H1 (cell line): ENCODE measurements around the gene MAGI2. TPM values are rescaled to one million over a fixed set of nuclear protein-coding genes. Genes with fewer than 3 reads are reported as not detected.

ENCODE experiments used
- CTCF ChIA-PET: fragments of 300-600 bp; sonication (Branson Sonifier 250); formaldehyde crosslinking; loops from one replicate; lab custom pipeline; 2021; ENCODE audit not compliant: partially characterized antibody; lab: Charles Lee
- POLR2A ChIA-PET: fragments of 300-600 bp; sonication (Branson Sonifier 250); formaldehyde crosslinking; loops from one replicate; lab custom pipeline; 2021; ENCODE audit warnings: inconsistent platforms; ENCODE audit not compliant: partially characterized antibody; lab: Charles Lee
- DNase-seq, 2 experiments: peaks; one replicate each; pipeline versions ENCODE4 v3.0.0 to v3.0.0-alpha.2; 2010 to 2022; ENCODE audit warnings: low spot score in 2 of 2, low read depth in 1 of 2, mixed read lengths in 1 of 2
- FAIRE-seq: peaks from 2 replicates; lab custom pipeline; 2011; peaks lifted over from hg19 to GRCh38; lab: Jason Lieb, UNC
- H2AFZ ChIP-seq: 2 replicates; pipeline ENCODE4 v1.8.1; 2012; ENCODE audit warnings: low read length, inconsistent platforms
- H2AK5ac ChIP-seq: 2 replicates; pipeline ENCODE4 v1.6.1; 2013; ENCODE audit warnings: low read depth, low read length
- H2BK120ac ChIP-seq: replicated peaks from 2 replicates; pipeline ENCODE3; 2013; ENCODE audit warnings: low read depth, low read length, inconsistent platforms
- H2BK12ac ChIP-seq: 2 replicates; pipeline ENCODE4 v1.6.1; 2013; ENCODE audit warnings: low read depth, low read length
- H2BK15ac ChIP-seq: 2 replicates; pipeline ENCODE4 v1.6.1; 2013; ENCODE audit warnings: low read length
- H2BK20ac ChIP-seq: 2 replicates; pipeline ENCODE4 v1.6.1; 2013; ENCODE audit warnings: low read length
- H2BK5ac ChIP-seq: 2 replicates; pipeline ENCODE4 v1.6.1; 2013; ENCODE audit warnings: low read depth, low read length
- H3K14ac ChIP-seq: 2 replicates; pipeline ENCODE4 v1.6.1; 2013; ENCODE audit warnings: inconsistent platforms; ENCODE audit not compliant: insufficient read length
- H3K18ac ChIP-seq: 2 replicates; pipeline ENCODE4 v1.6.1; 2013; ENCODE audit warnings: low read length; ENCODE audit errors: extremely low read depth
- H3K23ac ChIP-seq: 2 replicates; pipeline ENCODE4 v1.6.1; 2013; ENCODE audit warnings: inconsistent platforms; ENCODE audit not compliant: insufficient read length
- H3K23me2 ChIP-seq: 2 replicates; pipeline ENCODE4 v1.6.1; 2013; ENCODE audit warnings: low read depth, low read length
- H3K27ac ChIP-seq: 2 replicates; pipeline ENCODE4 v1.6.1; 2011; ENCODE audit warnings: low read depth, low read length, inconsistent platforms
- H3K27me3 ChIP-seq, 4 experiments: replicated peaks in 1 of 4; 1 replicate in 1 of 4; 2 replicates in 3 of 4; pipeline versions ENCODE4 v1.6.1 to v1.8.1; 2011 to 2013; ENCODE audit warnings: low read length in 3 of 4, mild to moderate bottlenecking in 3 of 4, inconsistent platforms in 2 of 4, mixed read lengths in 2 of 4, moderate library complexity in 1 of 4; ENCODE audit not compliant: control insufficient read depth in 3 of 4, insufficient read depth in 3 of 4; ENCODE audit errors: extremely low read depth in 1 of 4
- H3K36me3 ChIP-seq, 4 experiments: 2 replicates each; pipeline versions ENCODE4 v1.6.1 to v1.8.1; 2011 to 2013; ENCODE audit warnings: mild to moderate bottlenecking in 4 of 4, low read length in 3 of 4, moderate library complexity in 2 of 4, control low read depth in 1 of 4, inconsistent platforms in 1 of 4; ENCODE audit not compliant: insufficient read depth in 4 of 4, control insufficient read depth in 2 of 4
- H3K4ac ChIP-seq: replicated peaks from 2 replicates; pipeline ENCODE3; 2013; ENCODE audit warnings: low read length, low read depth, mixed read lengths, inconsistent platforms; ENCODE audit not compliant: insufficient read length
- H3K4me1 ChIP-seq, 4 experiments: replicated peaks in 1 of 4; 1 replicate in 1 of 4; 2 replicates in 3 of 4; pipeline versions ENCODE4 v1.6.1 to v1.8.1; 2011 to 2013; ENCODE audit warnings: low read length in 3 of 4, inconsistent platforms in 2 of 4, mixed read lengths in 1 of 4; ENCODE audit not compliant: insufficient read depth in 4 of 4, control insufficient read depth in 3 of 4
- H3K4me2 ChIP-seq, 2 experiments: 2 replicates each; pipeline versions ENCODE4 v1.6.1 to v1.8.1; 2011 to 2013; ENCODE audit warnings: low read depth in 2 of 2, low read length in 2 of 2, control low read depth in 1 of 2, inconsistent platforms in 1 of 2, mild to moderate bottlenecking in 1 of 2; ENCODE audit not compliant: insufficient read depth in 1 of 2
- H3K4me3 ChIP-seq, 4 experiments: fragments of 200-600, 300-600 bp in 1 of 4; sonication (generic), shearing (Covaris generic), sonication (Bioruptor Twin) in 1 of 4; 2 replicates each; pipeline versions ENCODE4 v1.5.1 to v1.8.1; 2011 to 2016; ENCODE audit warnings: low read length in 4 of 4, low read depth in 3 of 4, control low read depth in 2 of 4, inconsistent platforms in 2 of 4, mild to moderate bottlenecking in 2 of 4, mixed read lengths in 1 of 4, moderate library complexity in 1 of 4; ENCODE audit not compliant: insufficient read depth in 2 of 4; ENCODE audit errors: extremely low read depth in 1 of 4
- H3K56ac ChIP-seq: replicated peaks from 2 replicates; pipeline ENCODE3; 2013; ENCODE audit warnings: low read depth, mild to moderate bottlenecking, mixed read lengths, low read length, inconsistent platforms; ENCODE audit not compliant: insufficient read length
- H3K79me1 ChIP-seq: 2 replicates; pipeline ENCODE4 v1.6.1; 2013; ENCODE audit warnings: low read depth, low read length, control low read depth
- H3K79me2 ChIP-seq, 2 experiments: 2 replicates each; pipeline versions ENCODE4 v1.6.1 to v1.8.1; 2012 to 2013; ENCODE audit warnings: low read length in 2 of 2, mild to moderate bottlenecking in 2 of 2, inconsistent platforms in 1 of 2; ENCODE audit not compliant: insufficient read depth in 2 of 2, control insufficient read depth in 1 of 2
- H3K9ac ChIP-seq, 4 experiments: replicated peaks in 1 of 4; 1 replicate in 1 of 4; 2 replicates in 3 of 4; pipeline versions ENCODE4 v1.6.1 to v1.8.1; 2011 to 2013; ENCODE audit warnings: low read depth in 3 of 4, low read length in 3 of 4, control low read depth in 2 of 4, mild to moderate bottlenecking in 2 of 4, moderate library complexity in 2 of 4, inconsistent platforms in 1 of 4; ENCODE audit errors: extremely low read depth in 1 of 4
- H3K9me3 ChIP-seq, 2 experiments: 2 replicates each; pipeline versions ENCODE4 v1.6.1 to v1.8.1; 2012 to 2013; ENCODE audit warnings: mild to moderate bottlenecking in 2 of 2, moderate library complexity in 2 of 2, control low read depth in 1 of 2, inconsistent platforms in 1 of 2, low read depth in 1 of 2, low read length in 1 of 2, mixed read lengths in 1 of 2; ENCODE audit not compliant: insufficient read depth in 2 of 2
- H4K20me1 ChIP-seq, 2 experiments: replicated peaks in 1 of 2; 2 replicates each; pipeline versions ENCODE3 to v1.8.1; 2011 to 2013; ENCODE audit warnings: inconsistent platforms in 2 of 2, low read length in 2 of 2, mild to moderate bottlenecking in 1 of 2; ENCODE audit not compliant: insufficient read depth in 2 of 2, control insufficient read depth in 1 of 2
- H4K5ac ChIP-seq: 2 replicates; pipeline ENCODE4 v1.6.1; 2013; ENCODE audit warnings: low read length, low read depth, mixed read lengths, inconsistent platforms; ENCODE audit not compliant: insufficient read length
- H4K8ac ChIP-seq: 2 replicates; pipeline ENCODE4 v1.8.0; 2013; ENCODE audit warnings: mild to moderate bottlenecking, moderate library complexity, low read length, inconsistent platforms; ENCODE audit not compliant: insufficient read depth; ENCODE audit errors: extremely low read depth
- H4K91ac ChIP-seq: replicated peaks from 2 replicates; pipeline ENCODE3; 2013; ENCODE audit warnings: low read length, mixed read lengths, inconsistent platforms; ENCODE audit not compliant: insufficient read length
- BCL11A ChIP-seq, 2 experiments: IDR thresholded peaks; one replicate each; pipeline ENCODE4 v1.6.1; 2011; ENCODE audit warnings: low read depth in 2 of 2, low read length in 2 of 2, mild to moderate bottlenecking in 2 of 2
- CBX5 ChIP-seq: fragments of 300-800, 300-1000 bp; sonication (generic); IDR thresholded peaks from 2 replicates; pipeline ENCODE4 v1.7.1; 2016; ENCODE audit warnings: antibody characterized with exemption, low read length, low read depth
- CTBP2 ChIP-seq: IDR thresholded peaks from 2 replicates; pipeline ENCODE4 v1.7.0; 2011; ENCODE audit warnings: borderline replicate concordance, mild to moderate bottlenecking, moderate library complexity, mixed read lengths, low read length; ENCODE audit not compliant: insufficient read depth, insufficient read length
- GABPA ChIP-seq: IDR thresholded peaks from 2 replicates; pipeline ENCODE4 v1.6.1; 2011; ENCODE audit warnings: mild to moderate bottlenecking, low read length, moderate library complexity, borderline replicate concordance; ENCODE audit not compliant: insufficient read depth
- JUN ChIP-seq: IDR thresholded peaks from 2 replicates; pipeline ENCODE4 v1.6.1; 2011; ENCODE audit warnings: low read depth, mild to moderate bottlenecking, improper control_type of control experiment, low read length
- KDM4A ChIP-seq: IDR thresholded peaks from one replicate; pipeline ENCODE4 v1.7.1; 2012; ENCODE audit warnings: low read depth, mild to moderate bottlenecking, moderate library complexity, low read length, inconsistent platforms; ENCODE audit not compliant: severe bottlenecking
- KDM5A ChIP-seq: fragments of 200-600 bp; IDR thresholded peaks from 2 replicates; pipeline ENCODE4 v1.7.1; 2012; ENCODE audit warnings: mild to moderate bottlenecking, low read length, inconsistent platforms, mixed read lengths
- RBBP5 ChIP-seq: IDR thresholded peaks from 2 replicates; pipeline ENCODE4 v1.7.1; 2012; ENCODE audit warnings: low read depth, mild to moderate bottlenecking, inconsistent platforms, low read length, moderate library complexity, borderline replicate concordance
- TAF7 ChIP-seq: optimal IDR thresholded peaks from 2 replicates; pipeline ENCODE3; 2011; ENCODE audit warnings: low read depth, mild to moderate bottlenecking, inconsistent platforms, low read length, moderate library complexity, borderline replicate concordance
- WGBS, 2 experiments: shearing (Covaris generic) in 1 of 2; methylation state at CpG; one replicate each; pipeline versions ENCODE4 v1.1.6 to v1.1.7; 2013 to 2015; ENCODE audit warnings: low lambda C conversion rate in 2 of 2, mixed read lengths in 2 of 2, inconsistent platforms in 1 of 2, low coverage in 1 of 2, missing lambda C conversion rate in 1 of 2; ENCODE audit not compliant: insufficient replicate concordance in 2 of 2, insufficient coverage in 1 of 2, insufficient read length in 1 of 2; ENCODE audit errors: extremely low coverage in 1 of 2, missing lambda C conversion rate in 1 of 2; 5-methylcytosine and 5-hydroxymethylcytosine counted together
- polyA plus RNA-seq, 7 experiments: library from polyadenylated mRNA; depleted of rRNA in 3 of 7; stranded (reverse) in 5 of 7; unstranded in 2 of 7; fragments of >200 nt in 5 of 7; fragments of 200-250 nt in 2 of 7; gene quantifications; 1 replicate in 5 of 7; 2 replicates in 1 of 7; 4 replicates in 1 of 7; pipeline versions ENCODE4 v1.2.1 to v1.2.3, GENCODE V29; 2011 to 2013; ENCODE audit warnings: missing spikeins in 2 of 7, mixed read lengths in 2 of 7
- total RNA-seq: library from RNA; stranded (reverse); fragmentation: NEBNext Ultra II Directional; extraction: Animal tissue kit (Norgen Biotek cat#: 25700); gene quantifications from 2 replicates; pipeline ENCODE4 v1.2.1, GENCODE V29; 2021
- TF ChIP-seq, protein P1 (sequence below): IDR thresholded peaks from 2 replicates; pipeline ENCODE4 v1.6.1; 2011; ENCODE audit warnings: low read length, improper control_type of control experiment

Gene MAGI2
- total and polyA plus RNA-seq, 2 of the 8 experiments (the other 6 are each of a cell fraction or from before 2014, with no cell fraction given), result 6.0 to 27.3 TPM

- Histone ChIP-seq H2BK15ac (no peak overlapping the region), H3K4me2 (no peak overlapping the region), H2AK5ac (no peak overlapping the region), H2BK12ac (no peak overlapping the region), H2BK120ac (no peak overlapping the region), H3K79me1 (no peaks in the 10 kb centered on the region), H3K27me3 (no peaks in the 10 kb centered on the region), H3K23ac (no peak overlapping the region), H3K4me1 (no peaks in the 10 kb centered on the region), H3K56ac (no peak overlapping the region), H3K9ac (no peak overlapping the region), H3K4ac (no peak overlapping the region), H4K8ac (no peak overlapping the region), H4K20me1 (no peaks in the 10 kb centered on the region), H2BK5ac (no peak overlapping the region), H3K79me2 (no peaks in the 10 kb centered on the region), H4K5ac (no peak overlapping the region), H3K23me2 (no peaks in the 10 kb centered on the region), H3K4me3 (no peak overlapping the region), H3K9me3 (no peaks in the 10 kb centered on the region), H3K27ac (no peak overlapping the region), H2BK20ac (no peak overlapping the region), H3K36me3 (no peaks in the 10 kb centered on the region), H2AFZ (no peak overlapping the region), H3K18ac (no peak overlapping the region), H3K14ac (no peak overlapping the region), H4K91ac (no peak overlapping the region)
- ChIA-PET CTCF (interaction anchor here (1.7 kb wide), 1 partner anchor 99 kb away, joined by 4 read pairs; no protein-coding TSS in a partner anchor), POLR2A (no interaction called here)
- FAIRE-seq (no peak), DNase-seq (no peak)
- WGBS, 2 experiments, result 80% methylated on average over 1 of the region's 1 CpG; no CpG with 5 or more reads in 1 of the 2 experiments
- TF ChIP-seq KDM5A (no peak), TAF7 (no peak), RBBP5 (no peak), CTBP2 (no peak), KDM4A (no peak), BCL11A (IDR thresholded peaks at IDR 0.05; ENCODE audit: low read depth in 2 of 2, low read length in 2 of 2) (no peak), JUN (no peak), GABPA (no peak), CBX5 (no peak)
- TF ChIP-seq, protein P1, sequence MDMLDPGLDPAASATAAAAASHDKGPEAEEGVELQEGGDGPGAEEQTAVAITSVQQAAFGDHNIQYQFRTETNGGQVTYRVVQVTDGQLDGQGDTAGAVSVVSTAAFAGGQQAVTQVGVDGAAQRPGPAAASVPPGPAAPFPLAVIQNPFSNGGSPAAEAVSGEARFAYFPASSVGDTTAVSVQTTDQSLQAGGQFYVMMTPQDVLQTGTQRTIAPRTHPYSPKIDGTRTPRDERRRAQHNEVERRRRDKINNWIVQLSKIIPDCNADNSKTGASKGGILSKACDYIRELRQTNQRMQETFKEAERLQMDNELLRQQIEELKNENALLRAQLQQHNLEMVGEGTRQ, result no peak
Observed at GRCh38 chr7:79357101-79357500, 96.4 kb downstream of the MAGI2 start.
